ENCODE data around the gene MGLL.

DNA sequence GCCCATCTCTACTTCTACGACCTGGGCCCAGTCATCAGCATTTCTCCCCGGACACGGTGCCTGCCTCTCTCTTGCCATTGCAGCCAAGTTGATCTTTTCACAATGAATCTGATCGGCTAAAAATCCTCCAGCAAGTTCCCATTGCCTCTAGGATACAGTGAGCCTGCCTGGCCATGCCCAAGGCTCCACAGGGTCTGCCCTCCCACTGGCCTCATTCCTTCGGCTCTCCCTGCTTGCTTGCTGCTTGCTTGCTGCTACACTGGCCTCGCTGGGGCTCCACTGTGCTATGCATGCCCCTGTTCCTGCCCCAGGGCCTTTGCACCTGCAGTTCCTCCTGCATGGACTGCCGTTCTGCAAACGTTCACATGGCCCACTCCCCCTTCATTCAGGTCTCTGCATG is 147.5 kb downstream of the MGLL start:
- TF ChIP-seq, protein P1, sequence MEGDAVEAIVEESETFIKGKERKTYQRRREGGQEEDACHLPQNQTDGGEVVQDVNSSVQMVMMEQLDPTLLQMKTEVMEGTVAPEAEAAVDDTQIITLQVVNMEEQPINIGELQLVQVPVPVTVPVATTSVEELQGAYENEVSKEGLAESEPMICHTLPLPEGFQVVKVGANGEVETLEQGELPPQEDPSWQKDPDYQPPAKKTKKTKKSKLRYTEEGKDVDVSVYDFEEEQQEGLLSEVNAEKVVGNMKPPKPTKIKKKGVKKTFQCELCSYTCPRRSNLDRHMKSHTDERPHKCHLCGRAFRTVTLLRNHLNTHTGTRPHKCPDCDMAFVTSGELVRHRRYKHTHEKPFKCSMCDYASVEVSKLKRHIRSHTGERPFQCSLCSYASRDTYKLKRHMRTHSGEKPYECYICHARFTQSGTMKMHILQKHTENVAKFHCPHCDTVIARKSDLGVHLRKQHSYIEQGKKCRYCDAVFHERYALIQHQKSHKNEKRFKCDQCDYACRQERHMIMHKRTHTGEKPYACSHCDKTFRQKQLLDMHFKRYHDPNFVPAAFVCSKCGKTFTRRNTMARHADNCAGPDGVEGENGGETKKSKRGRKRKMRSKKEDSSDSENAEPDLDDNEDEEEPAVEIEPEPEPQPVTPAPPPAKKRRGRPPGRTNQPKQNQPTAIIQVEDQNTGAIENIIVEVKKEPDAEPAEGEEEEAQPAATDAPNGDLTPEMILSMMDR (IDR thresholded peaks at IDR 0.05), result no peak
- no peak for TF ChIP-seq EZH2 (IDR thresholded peaks at IDR 0.05; ENCODE audit: borderline replicate concordance, insufficient read depth, low read depth, low read length, poor library complexity, severe bottlenecking)
